ENCODE measurements around the gene ETS1.
"Not testable (repeated sequence)": the region's sequence is repeated elsewhere in the genome, so short reads cannot be mapped to it uniquely, and the experiment has no call there.

The ETS1 gene

DNA sequence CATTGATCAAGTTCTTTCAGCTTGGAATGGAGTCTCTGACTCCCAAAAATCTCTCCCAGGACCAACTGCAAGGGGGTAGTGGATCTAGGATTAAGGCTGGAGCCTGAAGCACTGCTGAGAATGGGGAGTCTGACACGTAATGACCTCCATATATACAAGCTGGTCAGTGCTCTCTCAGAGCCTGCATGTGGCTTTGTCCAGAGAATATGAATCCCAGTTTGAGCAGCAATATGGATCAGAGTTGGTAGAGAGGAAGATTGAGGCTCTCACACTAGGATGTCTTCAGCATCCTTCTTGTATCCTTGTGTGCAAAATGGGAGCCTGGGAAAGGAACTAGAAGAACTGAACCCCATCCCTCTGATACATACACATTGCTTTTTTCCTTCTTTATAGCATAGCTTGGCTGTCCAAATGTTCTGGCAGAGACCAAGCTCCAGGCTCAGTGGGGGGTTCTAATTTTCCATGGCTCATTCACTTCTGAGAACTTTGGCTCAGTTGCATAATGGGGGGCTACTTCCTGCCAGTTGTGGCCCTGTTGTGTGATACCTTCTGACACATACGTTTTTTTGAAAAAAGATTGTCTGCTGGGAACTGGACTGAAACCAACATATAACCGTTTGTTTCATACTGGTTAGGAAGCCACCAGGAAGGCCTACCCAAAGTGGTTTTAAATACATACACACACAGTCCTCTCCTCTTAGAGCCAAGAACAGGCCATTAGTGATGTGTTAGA lies 138.2 kb downstream of the ETS1 start:
- TF ChIP-seq, protein P1, sequence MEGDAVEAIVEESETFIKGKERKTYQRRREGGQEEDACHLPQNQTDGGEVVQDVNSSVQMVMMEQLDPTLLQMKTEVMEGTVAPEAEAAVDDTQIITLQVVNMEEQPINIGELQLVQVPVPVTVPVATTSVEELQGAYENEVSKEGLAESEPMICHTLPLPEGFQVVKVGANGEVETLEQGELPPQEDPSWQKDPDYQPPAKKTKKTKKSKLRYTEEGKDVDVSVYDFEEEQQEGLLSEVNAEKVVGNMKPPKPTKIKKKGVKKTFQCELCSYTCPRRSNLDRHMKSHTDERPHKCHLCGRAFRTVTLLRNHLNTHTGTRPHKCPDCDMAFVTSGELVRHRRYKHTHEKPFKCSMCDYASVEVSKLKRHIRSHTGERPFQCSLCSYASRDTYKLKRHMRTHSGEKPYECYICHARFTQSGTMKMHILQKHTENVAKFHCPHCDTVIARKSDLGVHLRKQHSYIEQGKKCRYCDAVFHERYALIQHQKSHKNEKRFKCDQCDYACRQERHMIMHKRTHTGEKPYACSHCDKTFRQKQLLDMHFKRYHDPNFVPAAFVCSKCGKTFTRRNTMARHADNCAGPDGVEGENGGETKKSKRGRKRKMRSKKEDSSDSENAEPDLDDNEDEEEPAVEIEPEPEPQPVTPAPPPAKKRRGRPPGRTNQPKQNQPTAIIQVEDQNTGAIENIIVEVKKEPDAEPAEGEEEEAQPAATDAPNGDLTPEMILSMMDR (IDR thresholded peaks at IDR 0.05; ENCODE audit: low read depth, low read length): no peak
- no peak overlapping the region for H3K4me3 ChIP-seq (replicated peaks in 1 of 2; ENCODE audit: low read depth in 2 of 2, low read length in 2 of 2)
- peak; percentile 40 to 62 for DNase-seq (ENCODE audit: low read depth in 2 of 2)

DNA sequence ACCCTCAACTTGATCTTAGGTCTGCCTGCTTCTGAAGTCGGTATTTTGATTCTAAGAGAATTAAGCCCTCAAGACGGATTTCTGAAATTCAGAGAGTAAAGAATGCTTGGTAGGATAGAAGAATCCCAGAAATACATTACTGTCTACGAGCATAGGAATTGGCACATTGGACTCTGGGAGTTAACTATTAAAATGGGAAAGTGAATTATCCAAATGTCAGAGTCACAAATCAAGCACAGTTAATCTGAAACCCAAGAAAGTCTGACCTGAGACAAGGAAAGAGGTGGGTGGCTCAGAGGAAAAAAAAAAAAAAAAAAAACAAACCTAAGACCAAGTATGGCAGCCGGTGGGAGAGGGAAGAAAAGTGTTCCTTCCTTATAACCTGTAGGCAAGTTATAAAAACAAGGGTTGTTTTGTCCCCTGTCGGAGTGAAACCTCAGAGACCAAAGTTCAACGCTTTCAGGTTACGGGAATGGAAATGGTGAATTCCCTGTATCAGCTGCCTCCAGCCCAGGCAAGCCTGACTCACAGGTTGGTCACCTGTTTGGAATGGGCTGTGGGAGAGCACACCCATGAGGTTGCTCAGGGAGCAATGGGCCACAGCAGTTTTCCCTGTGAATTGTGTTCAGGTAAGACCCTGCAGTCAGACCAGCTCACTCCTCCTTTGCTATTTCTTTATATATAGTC lies 139.0 kb downstream of the ETS1 start:
- TF ChIP-seq, protein P1 (IDR thresholded peaks at IDR 0.05; ENCODE audit: low read depth, low read length): no peak
- peak in 1 of 2 donors; percentile 83 for DNase-seq (ENCODE audit: low read depth in 2 of 2)
- H3K4me3 ChIP-seq (replicated peaks in 1 of 2; ENCODE audit: low read depth in 2 of 2, low read length in 2 of 2): no peak overlapping the region

DNA sequence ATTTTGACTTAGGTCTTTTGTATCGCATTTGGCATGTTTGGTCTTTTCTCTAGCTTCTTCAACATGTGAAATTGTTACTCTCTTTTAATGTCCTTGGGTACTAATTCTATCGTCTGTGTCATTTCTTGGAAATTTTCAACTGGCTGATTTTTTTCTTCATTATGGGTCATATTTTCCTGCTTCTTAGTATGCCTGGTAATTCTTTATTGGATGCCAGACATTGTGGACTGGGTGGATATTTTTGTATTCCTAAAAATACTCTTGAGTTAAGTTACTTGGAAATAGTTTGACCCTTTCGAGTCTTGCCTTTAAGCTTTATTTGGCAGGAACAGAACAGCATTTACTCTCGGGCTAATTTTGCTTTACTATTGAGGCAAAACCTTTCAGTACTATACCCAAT lies 140.1 kb downstream of the ETS1 start:
- TF ChIP-seq, protein P1 (IDR thresholded peaks at IDR 0.05; ENCODE audit: low read depth, low read length): no peak
- no peak overlapping the region for H3K4me3 ChIP-seq (replicated peaks in 1 of 2; ENCODE audit: low read depth in 2 of 2, low read length in 2 of 2)
- DNase-seq (ENCODE audit: low read depth in 2 of 2): no peak

DNA sequence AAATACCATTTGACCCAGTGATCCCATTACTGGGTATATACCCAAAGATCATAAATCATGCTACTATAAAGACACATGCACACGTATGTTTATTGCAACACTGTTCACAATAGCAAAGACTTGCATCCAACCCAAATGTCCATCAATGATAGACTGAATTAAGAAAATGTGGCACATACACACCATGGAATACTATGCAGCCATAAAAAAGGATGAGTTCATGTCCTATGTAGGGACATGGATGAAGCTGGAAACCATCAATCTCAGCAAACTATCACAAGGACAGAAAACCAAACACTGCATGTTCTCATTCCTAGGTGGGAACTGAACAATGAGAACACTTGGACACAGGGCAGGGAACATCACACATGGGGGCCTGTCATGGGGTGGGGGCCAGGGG lies 141.4 kb downstream of the ETS1 start:
- not testable (repeated sequence) for DNase-seq (ENCODE audit: low read depth in 2 of 2); H3K4me3 ChIP-seq (replicated peaks in 1 of 2; ENCODE audit: low read depth in 2 of 2, low read length in 2 of 2)

DNA sequence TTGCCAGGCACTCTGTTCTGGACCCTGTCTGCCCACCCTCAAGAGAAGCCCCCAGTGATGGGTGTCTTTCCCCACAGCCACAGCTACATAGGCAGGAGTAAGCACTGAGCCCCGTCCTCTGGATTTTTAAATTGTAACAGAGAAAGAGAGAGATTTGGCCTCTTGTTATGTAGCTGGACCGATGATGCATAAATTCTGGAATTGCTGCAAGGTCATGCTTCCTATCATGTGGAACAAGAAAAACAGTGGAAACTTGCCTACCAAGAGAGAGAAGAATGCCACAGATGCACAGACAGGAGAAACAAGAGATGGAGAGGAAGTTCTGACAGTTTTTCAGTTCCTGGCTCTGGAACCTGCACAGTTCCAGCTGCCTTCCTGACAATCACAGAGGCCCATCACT lies 150.2 kb downstream of the ETS1 start:
- TF ChIP-seq, protein P1 (IDR thresholded peaks at IDR 0.05; ENCODE audit: low read depth, low read length): no peak
- DNase-seq (ENCODE audit: low read depth in 2 of 2): peak; percentile 52 to 79
- no peak overlapping the region for H3K4me3 ChIP-seq (replicated peaks in 1 of 2; ENCODE audit: low read depth in 2 of 2, low read length in 2 of 2)

DNA sequence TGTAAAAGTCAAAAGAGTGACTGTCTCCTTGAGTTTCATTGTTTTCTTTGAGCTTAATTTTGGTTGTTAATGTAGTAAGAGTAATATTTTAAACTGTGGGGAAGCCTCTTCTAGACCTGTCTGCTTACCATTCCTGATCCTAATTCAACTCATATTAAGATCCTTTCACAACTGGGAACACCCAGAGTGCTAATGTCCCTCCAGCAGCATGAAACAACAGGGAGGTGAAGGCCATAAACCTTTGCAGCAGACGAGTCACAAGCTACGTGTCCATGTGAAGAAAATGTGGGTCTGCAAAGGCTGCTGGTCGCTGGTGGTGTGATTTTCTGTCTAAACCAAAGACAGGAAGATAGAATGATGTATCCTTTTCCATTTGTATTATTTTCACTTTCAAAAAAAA lies 152.5 kb downstream of the ETS1 start:
- TF ChIP-seq, protein P1 (IDR thresholded peaks at IDR 0.05; ENCODE audit: low read depth, low read length): no peak
- H3K4me3 ChIP-seq (replicated peaks in 1 of 2; ENCODE audit: low read depth in 2 of 2, low read length in 2 of 2): no peak overlapping the region
- DNase-seq (ENCODE audit: low read depth in 2 of 2): no peak

DNA sequence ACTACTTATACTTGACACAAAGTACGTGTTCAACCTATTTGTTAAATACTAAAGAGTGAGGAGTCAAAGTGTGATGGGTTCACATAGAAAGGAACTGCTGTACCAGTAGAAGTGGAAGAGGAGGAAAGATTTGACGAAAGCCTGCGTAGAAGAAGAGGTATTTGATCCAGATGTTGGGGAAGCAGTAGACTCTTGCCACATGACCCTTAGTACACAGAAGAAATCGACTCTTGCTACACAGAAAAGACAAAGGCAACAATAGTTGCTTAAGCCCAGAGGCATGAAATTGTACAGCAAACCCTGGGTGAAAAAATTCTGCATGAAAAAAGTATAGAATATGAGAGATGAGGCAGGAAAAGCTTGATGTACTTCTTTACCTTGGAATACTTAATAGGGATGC lies 152.9 kb downstream of the ETS1 start:
- no peak overlapping the region for H3K4me3 ChIP-seq (replicated peaks in 1 of 2; ENCODE audit: low read depth in 2 of 2, low read length in 2 of 2)
- TF ChIP-seq, protein P1 (IDR thresholded peaks at IDR 0.05; ENCODE audit: low read depth, low read length): no peak
- no peak for DNase-seq (ENCODE audit: low read depth in 2 of 2)
